Loucy (cell line): ENCODE data around the gene FAM234A.

ENCODE experiments used
- H2AFZ ChIP-seq: fragments of 200-600 bp; sonication (generic); 2 replicates; pipeline ENCODE4 v1.6.0; 2016; ENCODE audit warnings: antibody characterized with exemption, mild to moderate bottlenecking, low read length, moderate library complexity
- H3F3A ChIP-seq: fragments of 200-600 bp; 2 replicates; pipeline ENCODE4 v1.6.0; 2016; ENCODE audit warnings: antibody characterized with exemption, low read depth, mild to moderate bottlenecking
- H3K27me3 ChIP-seq: fragments of 200-600 bp; sonication (generic); 2 replicates; pipeline ENCODE4 v1.6.1; 2014; ENCODE audit warnings: low read length, mild to moderate bottlenecking; ENCODE audit not compliant: insufficient read depth, poor library complexity, severe bottlenecking
- H3K36me3 ChIP-seq: fragments of 200-600 bp; sonication (generic); 2 replicates; pipeline ENCODE4 v1.6.1; 2016; ENCODE audit warnings: low read length; ENCODE audit not compliant: insufficient read depth
- H3K4me1 ChIP-seq: fragments of 200-600 bp; sonication (generic); 2 replicates; pipeline ENCODE4 v1.5.1; 2014; ENCODE audit warnings: low read length, mild to moderate bottlenecking; ENCODE audit not compliant: insufficient read depth, poor library complexity, severe bottlenecking
- H3K4me2 ChIP-seq: fragments of 200-600 bp; sonication (generic); 2 replicates; pipeline ENCODE4 v1.6.0; 2014; ENCODE audit warnings: antibody characterized with exemption, low read length, low read depth, mild to moderate bottlenecking; ENCODE audit not compliant: poor library complexity, severe bottlenecking
- H3K4me3 ChIP-seq: fragments of 200-600 bp; sonication (generic); 2 replicates; pipeline ENCODE4 v1.5.1; 2014; ENCODE audit warnings: low read length, mild to moderate bottlenecking, mixed read lengths; ENCODE audit not compliant: poor library complexity, severe bottlenecking
- H3K79me2 ChIP-seq: fragments of 200-600 bp; sonication (generic); 2 replicates; pipeline ENCODE4 v1.6.1; 2014; ENCODE audit warnings: low read length; ENCODE audit not compliant: insufficient read depth
- H3K9ac ChIP-seq: fragments of 200-600 bp; sonication (generic); 2 replicates; pipeline ENCODE4 v1.6.0; 2014; ENCODE audit warnings: mild to moderate bottlenecking, low read depth, low read length, moderate library complexity; ENCODE audit not compliant: poor library complexity, severe bottlenecking
- H3K9me2 ChIP-seq: fragments of 200-600 bp; sonication (generic); replicated peaks from 2 replicates; pipeline ENCODE4 v1.6.1; 2016; ENCODE audit warnings: low read depth, low read length, mixed read lengths
- H3K9me3 ChIP-seq: fragments of 200-600 bp; sonication (generic); 2 replicates; pipeline ENCODE4 v1.6.1; 2014; ENCODE audit warnings: mild to moderate bottlenecking, antibody characterized with exemption, low read length, low read depth; ENCODE audit not compliant: insufficient read depth
- H4K20me1 ChIP-seq: fragments of 200-600 bp; sonication (generic); 2 replicates; pipeline ENCODE4 v1.6.0; 2014; ENCODE audit warnings: antibody characterized with exemption, low read length, mild to moderate bottlenecking; ENCODE audit not compliant: insufficient read depth, poor library complexity, severe bottlenecking
- EZH2phosphoT487 ChIP-seq: fragments of 200-600 bp; IDR thresholded peaks from 2 replicates; pipeline ENCODE4 v1.6.1; 2018; ENCODE audit warnings: antibody characterized with exemption, mild to moderate bottlenecking, moderate library complexity, borderline replicate concordance
- TF ChIP-seq, protein P1 (sequence below): fragments of 200-600 bp; sonication (generic); conservative IDR thresholded peaks from 2 replicates; pipeline ENCODE4 v1.5.1; 2014; ENCODE audit warnings: mild to moderate bottlenecking, antibody characterized with exemption, low read length

The FAM234A gene

DNA sequence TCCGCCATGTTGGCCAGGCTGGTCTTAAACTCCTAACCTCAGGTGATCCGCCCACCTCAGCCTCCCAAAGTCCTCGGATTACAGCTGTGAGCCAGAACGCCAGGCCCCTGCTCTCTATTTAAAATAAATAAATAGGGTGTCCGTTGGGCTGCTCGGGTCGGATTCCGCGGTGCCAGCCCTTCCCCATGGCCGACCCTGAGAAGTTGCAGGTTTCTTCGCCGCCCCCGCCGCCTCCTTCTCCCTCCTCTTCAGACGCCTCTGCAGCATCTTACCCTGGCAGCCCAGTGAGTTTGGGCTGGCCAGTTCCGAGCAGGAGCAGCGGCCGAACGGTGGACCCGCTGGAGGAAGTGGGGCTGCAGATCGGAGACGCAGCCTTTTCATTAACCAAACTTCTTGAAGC is 3.7 kb upstream of the FAM234A start:
- Histone ChIP-seq H2AFZ (no peak overlapping the region), H3K9me2 (no peaks in the 10 kb centered on the region), H3K79me2 (peaks cover 30% of the 10 kb centered on the region), H3K9me3 (no peaks in the 10 kb centered on the region), H3F3A (peaks cover 6% of the 10 kb centered on the region; the same call in 1 of the 2 replicates), H3K27me3 (no peaks in the 10 kb centered on the region), H4K20me1 (peaks cover 28% of the 10 kb centered on the region), H3K4me3 (no peak overlapping the region), H3K9ac (no peak overlapping the region), H3K4me1 (peaks cover 19% of the 10 kb centered on the region), H3K4me2 (no peak overlapping the region), H3K36me3 (peaks cover 1% of the 10 kb centered on the region; the same call in 1 of the 2 replicates)
- TF ChIP-seq, protein P1, sequence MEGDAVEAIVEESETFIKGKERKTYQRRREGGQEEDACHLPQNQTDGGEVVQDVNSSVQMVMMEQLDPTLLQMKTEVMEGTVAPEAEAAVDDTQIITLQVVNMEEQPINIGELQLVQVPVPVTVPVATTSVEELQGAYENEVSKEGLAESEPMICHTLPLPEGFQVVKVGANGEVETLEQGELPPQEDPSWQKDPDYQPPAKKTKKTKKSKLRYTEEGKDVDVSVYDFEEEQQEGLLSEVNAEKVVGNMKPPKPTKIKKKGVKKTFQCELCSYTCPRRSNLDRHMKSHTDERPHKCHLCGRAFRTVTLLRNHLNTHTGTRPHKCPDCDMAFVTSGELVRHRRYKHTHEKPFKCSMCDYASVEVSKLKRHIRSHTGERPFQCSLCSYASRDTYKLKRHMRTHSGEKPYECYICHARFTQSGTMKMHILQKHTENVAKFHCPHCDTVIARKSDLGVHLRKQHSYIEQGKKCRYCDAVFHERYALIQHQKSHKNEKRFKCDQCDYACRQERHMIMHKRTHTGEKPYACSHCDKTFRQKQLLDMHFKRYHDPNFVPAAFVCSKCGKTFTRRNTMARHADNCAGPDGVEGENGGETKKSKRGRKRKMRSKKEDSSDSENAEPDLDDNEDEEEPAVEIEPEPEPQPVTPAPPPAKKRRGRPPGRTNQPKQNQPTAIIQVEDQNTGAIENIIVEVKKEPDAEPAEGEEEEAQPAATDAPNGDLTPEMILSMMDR = no peak
- no peak for TF ChIP-seq EZH2phosphoT487

DNA sequence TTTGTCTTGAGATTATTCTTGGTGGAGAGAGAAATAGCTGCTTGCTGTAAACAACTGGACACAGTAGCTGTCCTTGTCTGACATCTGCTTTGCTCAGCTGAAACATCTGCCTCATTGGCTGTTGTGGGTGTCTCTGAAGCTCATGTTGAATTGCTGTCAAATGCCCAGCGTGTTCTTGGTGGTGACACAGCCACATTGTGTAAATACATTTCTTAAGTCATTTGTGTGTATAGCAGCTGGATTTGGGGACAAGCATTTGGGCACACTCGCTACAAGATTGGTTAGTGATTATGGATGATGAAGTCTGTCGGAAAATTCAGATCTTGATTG is 5.3 kb downstream of the FAM234A start:
- H3K4me1 ChIP-seq = peaks cover under 1% of the 10 kb centered on the region
- TF ChIP-seq, protein P1 = no peak
- no peak for TF ChIP-seq EZH2phosphoT487
- no peak overlapping the region for H3K4me2 ChIP-seq
- H3K9ac ChIP-seq = no peak overlapping the region
- H3F3A ChIP-seq = peaks cover 6% of the 10 kb centered on the region; the same call in 1 of the 2 replicates
- no peaks in the 10 kb centered on the region for H3K36me3 ChIP-seq
- no peaks in the 10 kb centered on the region for H3K9me3 ChIP-seq
- no peaks in the 10 kb centered on the region for H3K79me2 ChIP-seq
- no peak overlapping the region for H2AFZ ChIP-seq
- H3K4me3 ChIP-seq = no peak overlapping the region
- no peaks in the 10 kb centered on the region for H3K27me3 ChIP-seq
- H3K9me2 ChIP-seq = no peaks in the 10 kb centered on the region
- H4K20me1 ChIP-seq = peaks cover 3% of the 10 kb centered on the region

DNA sequence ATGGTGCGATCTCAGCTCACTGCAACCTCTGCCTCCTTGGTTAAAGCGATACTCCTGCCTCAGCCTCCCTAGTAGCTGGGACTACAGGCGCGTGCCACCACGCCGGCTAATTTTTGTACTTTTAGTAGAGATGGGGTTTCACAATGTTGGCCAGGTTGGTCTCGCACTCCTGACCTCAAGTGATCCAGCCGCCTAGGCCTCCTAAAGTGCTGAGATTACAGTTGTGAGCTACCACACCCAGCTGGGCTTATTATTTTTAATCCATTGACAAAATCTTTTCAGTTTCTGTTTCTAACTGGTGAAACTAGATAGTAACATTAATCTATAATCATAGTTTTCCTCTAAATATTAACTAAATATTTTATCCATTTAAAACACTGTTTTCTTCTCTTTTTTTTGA is 5.9 kb downstream of the FAM234A start:
- Histone ChIP-seq H4K20me1 (peaks cover under 1% of the 10 kb centered on the region), H3K4me1 (peaks cover 7% of the 10 kb centered on the region), H3K4me2 (no peak overlapping the region), H3K9ac (no peak overlapping the region), H3K79me2 (no peaks in the 10 kb centered on the region), H3K9me3 (no peaks in the 10 kb centered on the region), H3K9me2 (no peaks in the 10 kb centered on the region), H3F3A (no peaks in the 10 kb centered on the region), H2AFZ (no peak overlapping the region), H3K4me3 (no peak overlapping the region), H3K36me3 (no peaks in the 10 kb centered on the region), H3K27me3 (no peaks in the 10 kb centered on the region)
- TF ChIP-seq, protein P1 = no peak
- TF ChIP-seq EZH2phosphoT487 = no peak
